Heart right ventricle (tissue), 16 donors: ENCODE results near the gene TBCE. TPM values are rescaled to one million over a fixed set of nuclear protein-coding genes. Genes with fewer than 3 reads are reported as not detected.

Experiments used
- ATAC-seq, 8 donors: fragments of 200-7000 bp; cut with Tn5 transposase; one replicate each; pipeline ENCODE4 v1.9.1; 2020; ENCODE audit warnings: mild to moderate bottlenecking in 8 of 8, moderate library complexity in 8 of 8, moderate number of reproducible peaks in 1 of 8
- DNase-seq, 2 donors: peaks; one replicate each; pipeline ENCODE4 v3.0.0-alpha.2; 2020
- H3K27ac ChIP-seq, 10 donors: fragments of 200-600 bp; sonication (generic) in 2 of 10; one replicate each; pipeline versions ENCODE4 v1.5.0 to v1.8.0; 2020 to 2022; ENCODE audit warnings: mild to moderate bottlenecking in 3 of 10
- H3K27me3 ChIP-seq, 7 donors: fragments of 200-600 bp; one replicate each; pipeline ENCODE4 v1.8.0; 2021 to 2022; ENCODE audit warnings: mild to moderate bottlenecking in 2 of 7
- H3K36me3 ChIP-seq, 9 donors: fragments of 200-600 bp; sonication (generic) in 1 of 9; one replicate each; pipeline versions ENCODE4 v1.5.0 to v1.8.0; 2020 to 2022; ENCODE audit warnings: mild to moderate bottlenecking in 2 of 9
- H3K4me1 ChIP-seq, 9 donors: fragments of 200-600 bp; sonication (generic) in 1 of 9; one replicate each; pipeline versions ENCODE4 v1.5.0 to v1.8.0; 2020 to 2022; ENCODE audit warnings: mild to moderate bottlenecking in 4 of 9
- H3K4me3 ChIP-seq, 10 donors: fragments of 200-600 bp; sonication (generic) in 2 of 10; one replicate each; pipeline versions ENCODE4 v1.5.0 to v1.8.0; 2020 to 2022; ENCODE audit warnings: mild to moderate bottlenecking in 7 of 10, moderate library complexity in 2 of 10
- H3K9me3 ChIP-seq, 11 donors: fragments of 200-600 bp in 10 of 11; sonication (generic) in 2 of 11; one replicate each; pipeline versions ENCODE4 v1.5.0 to v1.8.0; 2013 to 2022; ENCODE audit warnings: mild to moderate bottlenecking in 2 of 11, control low read depth in 1 of 11, moderate library complexity in 1 of 11
- CTCF ChIP-seq, 9 donors: fragments of 200-600 bp; sonication (generic) in 2 of 9; IDR thresholded peaks; one replicate each; pipeline versions ENCODE4 v1.5.0 to v1.8.0; 2021 to 2022; ENCODE audit warnings: antibody characterized with exemption in 9 of 9, mild to moderate bottlenecking in 5 of 9, moderate library complexity in 1 of 9
- WGBS, 2 donors: extraction: QIAGEN DNeasy Blood & Tissue Kit; methylation state at CpG; one replicate each; pipeline ENCODE4 v1.1.7; 2013; ENCODE audit warnings: inconsistent platforms in 1 of 2; 5-methylcytosine and 5-hydroxymethylcytosine counted together
- intact Hi-C, 10 donors: fragments of 100-400 bp; cut with DNase I; formaldehyde crosslinking; loops; one replicate each; pipeline versions ENCODE4 v1.11.1 to v1.14.2; 2022
- polyA plus RNA-seq, 2 donors: library from polyadenylated mRNA; stranded (reverse); fragments of 200-250 nt; gene quantifications; one replicate each; pipeline ENCODE4 v1.2.3, GENCODE V29; 2013
- total RNA-seq, 10 donors: library from RNA; stranded (reverse); fragmentation: NEBNext Ultra II Directional in 3 of 10; extraction: Animal tissue kit (Norgen Biotek cat#: 25700) in 3 of 10; gene quantifications; one replicate each; pipeline versions ENCODE4 v1.2.1 to v1.2.4, GENCODE V29; 2021 to 2023
- donor health status: Arrhythmogenic right ventricular cardiomyopathy.
- donor health status: ischemic (EF 13 %, LVEDD 7.1; RV severe dilation, severe dysfunction).
- donor health status: healthy with polysubstance abuse.
- donor health status: DM: no; HTN: yes; CAD: no.
- donor health status: DM: no; HTN: no; CAD: no.
- donor health status: ischemic (EF 25% LVEDD 6.9; RV normal size, moderate dysfunction).
- donor health status: ischemic (EF 25% LVEDD 5.7; RV mildly dilated, moderate dysfunction).
- donor health status: healthy.
- donor health status: DM: yes; HTN: yes; CAD: no.
- donor health status: Ischemic cardiomyopathy.
- donor health status: ischemic (EF 35%, LVEDD 5.7; RV mildly dilated, moderate dysfunction).
- donor health status: nonischemic (EF 11% LVEDD 7.7; RV severe dilation, severe dysfunction).
- donor health status: DM: yes; HTN: yes; CAD: no.
- donor health status: PGD.
- donor health status: ischemic (EF 29% LVEDD 5.4; RV normal size, mild dysfunction).
- donor health status: nonischemic (EF 23%, LVEDD 6.1; RV moderate dilation, normal function).

The TBCE gene
- total and polyA plus RNA-seq, 12 donors, result 9.0 to 42.9 (median 20.0) TPM

GRCh38 chr1:235417086-235417697 is 50.0 kb downstream of the TBCE start:
- H3K4me3 ChIP-seq, result no peak overlapping the region
- peak; percentile 36 to 72 (median 70) for ATAC-seq
- intact Hi-C loops, result loop anchor here in 9 of 10 donors (1.0 to 10.0 kb wide), 12 partner anchors 82 to 1302 kb away; partner anchors contain the start of genes ARID4B (in 5 of the 9) and GGPS1 (in 5 of the 9)
- no peaks in the 10 kb centered on the region for H3K27me3 ChIP-seq
- TF ChIP-seq CTCF (IDR thresholded peaks at IDR 0.05), result peak; percentile 70 to 92 (median 83)
- H3K4me1 ChIP-seq, result peaks cover 0 to 12% (median 3%) of the 10 kb centered on the region in 9 donors
- peaks cover 0 to 39% (median 0%) of the 10 kb centered on the region in 9 donors for H3K36me3 ChIP-seq
- H3K9me3 ChIP-seq, result no peaks in the 10 kb centered on the region
- DNase-seq, result peak in 1 of 2 donors; percentile 55
- WGBS, 2 donors, result 36 to 37% methylated on average over 8 of the region's 8 CpGs
- H3K27ac ChIP-seq, result no peak overlapping the region

DNA sequence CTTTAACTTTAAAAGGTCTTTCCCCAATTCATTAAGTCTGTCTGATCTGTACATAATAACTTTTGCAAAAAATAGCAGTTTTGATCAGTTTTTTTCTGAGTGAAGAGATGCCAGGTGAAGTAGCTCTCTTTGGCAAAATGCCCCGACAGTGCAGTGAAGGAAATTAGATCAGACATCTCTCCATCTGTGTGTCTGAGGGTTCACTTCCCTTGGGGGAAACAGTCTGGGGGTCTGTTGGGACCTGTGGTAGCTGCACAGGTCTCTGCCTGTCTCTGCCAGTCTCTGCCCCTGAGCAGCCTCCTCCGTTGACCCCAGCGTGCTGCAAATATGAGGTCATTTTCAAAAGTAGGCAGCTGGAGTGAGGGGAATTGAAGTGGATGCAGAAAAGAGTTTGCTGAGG is 54.5 kb downstream of the TBCE start:
- H3K4me1 ChIP-seq, result peaks cover 0 to 11% (median 4%) of the 10 kb centered on the region in 9 donors
- peaks cover 0 to 24% (median 0%) of the 10 kb centered on the region in 9 donors for H3K36me3 ChIP-seq
- no peaks in the 10 kb centered on the region for H3K27me3 ChIP-seq
- 49 to 53% methylated on average over 3 of the region's 3 CpGs for WGBS, 2 donors
- intact Hi-C loops, result loop anchor here in 1 of 10 donors (5.0 kb wide), 1 partner anchor 169 kb away; no protein-coding TSS in a partner anchor
- DNase-seq (no peak), ATAC-seq (peak in 1 of 8 donors; percentile 24)
- no peak overlapping the region for H3K4me3 ChIP-seq
- no peaks in the 10 kb centered on the region for H3K9me3 ChIP-seq
- TF ChIP-seq CTCF (IDR thresholded peaks at IDR 0.05), result no peak
- no peak overlapping the region for H3K27ac ChIP-seq

- Histone ChIP-seq H3K9me3 (no peaks in the 10 kb centered on the region), H3K27ac (no peak overlapping the region), H3K4me1 (peaks cover 0 to 9% (median 0%) of the 10 kb centered on the region in 9 donors), H3K36me3 (peaks cover 0 to 25% (median 0%) of the 10 kb centered on the region in 9 donors), H3K27me3 (no peaks in the 10 kb centered on the region), H3K4me3 (no peak overlapping the region)
- DNase-seq (no peak), ATAC-seq (peak in 2 of 8 donors; percentile 9 to 36)
- 57 to 59% methylated on average over 12 of the region's 12 CpGs for WGBS, 2 donors
- intact Hi-C loops, result loop anchor here in 1 of 10 donors (5.0 kb wide), 1 partner anchor 171 kb away; no protein-coding TSS in a partner anchor
- no peak for TF ChIP-seq CTCF (IDR thresholded peaks at IDR 0.05)
Measured at GRCh38 chr1:235423214-235423652, 56.0 kb downstream of the TBCE start.

GRCh38 chr1:235424092-235424491 is 56.9 kb downstream of the TBCE start:
- 84 to 92% methylated on average over 8 of the region's 8 CpGs for WGBS, 2 donors
- Histone ChIP-seq H3K27me3 (no peaks in the 10 kb centered on the region), H3K36me3 (peaks cover 0 to 30% (median 0%) of the 10 kb centered on the region in 9 donors), H3K9me3 (no peaks in the 10 kb centered on the region), H3K4me3 (no peak overlapping the region), H3K4me1 (peaks cover 0 to 9% (median 0%) of the 10 kb centered on the region in 9 donors), H3K27ac (no peak overlapping the region)
- DNase-seq (no peak), ATAC-seq (no peak)
- no peak for TF ChIP-seq CTCF (IDR thresholded peaks at IDR 0.05)
- intact Hi-C loops, result loop anchor here in 1 of 10 donors (5.0 kb wide), 1 partner anchor 172 kb away; no protein-coding TSS in a partner anchor
